ENCODE results near the gene SSTR5.

The SSTR5 gene

DNA sequence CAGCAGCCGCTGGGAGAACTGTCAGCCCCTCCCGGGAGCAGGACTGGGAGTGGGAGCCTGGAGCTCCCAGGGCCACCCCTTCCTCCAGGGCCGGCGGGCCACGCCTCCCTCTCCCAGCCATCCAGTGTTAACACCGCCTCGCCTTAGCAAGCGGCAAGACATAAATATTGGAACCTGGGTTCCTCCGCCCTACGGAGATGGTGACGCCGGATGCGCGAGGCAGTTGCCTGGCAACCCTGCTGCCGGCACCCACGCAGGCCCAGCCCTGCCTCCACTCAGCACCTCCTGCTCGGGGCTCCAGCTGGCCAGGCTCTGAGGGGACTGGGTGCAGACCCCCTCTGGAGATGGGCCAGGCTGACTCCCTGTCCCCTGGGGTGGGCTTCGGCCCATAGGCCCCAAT, 52.9 kb downstream of the SSTR5 start:
- no peak for DNase-seq
- in situ Hi-C loops (cut with HindIII; ENCODE audit: low pct_ligation_motif_present, low pct_unique_long_range_greater_than_20kb, low sequenced_read_pairs) = loop anchor here (25.0 kb wide), 1 partner anchor 162 kb away; no protein-coding TSS in a partner anchor

DNA sequence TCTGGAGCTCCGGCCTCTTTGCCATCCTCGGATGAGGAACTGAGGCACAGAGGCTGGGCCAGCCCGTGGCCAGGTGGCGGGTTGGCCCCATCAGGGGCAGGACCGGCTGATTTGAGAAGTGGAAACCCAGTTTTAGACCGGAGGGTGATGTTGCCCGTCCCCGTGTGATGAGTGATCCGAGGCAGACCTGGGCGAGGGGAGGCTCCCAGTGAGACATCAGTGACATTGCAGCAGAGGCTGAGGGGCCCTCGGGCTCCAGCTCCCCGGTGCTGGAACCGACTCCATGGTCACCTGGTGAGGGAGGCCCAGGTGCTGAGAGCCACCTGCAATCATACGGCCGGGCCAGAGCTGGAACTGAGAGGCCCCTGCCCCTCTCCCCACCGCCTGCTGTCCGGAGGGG, 53.5 kb downstream of the SSTR5 start:
- DNase-seq = no peak
- in situ Hi-C loops (cut with HindIII; ENCODE audit: low pct_ligation_motif_present, low pct_unique_long_range_greater_than_20kb, low sequenced_read_pairs) = loop anchor here (25.0 kb wide), 1 partner anchor 161 kb away; no protein-coding TSS in a partner anchor

DNA sequence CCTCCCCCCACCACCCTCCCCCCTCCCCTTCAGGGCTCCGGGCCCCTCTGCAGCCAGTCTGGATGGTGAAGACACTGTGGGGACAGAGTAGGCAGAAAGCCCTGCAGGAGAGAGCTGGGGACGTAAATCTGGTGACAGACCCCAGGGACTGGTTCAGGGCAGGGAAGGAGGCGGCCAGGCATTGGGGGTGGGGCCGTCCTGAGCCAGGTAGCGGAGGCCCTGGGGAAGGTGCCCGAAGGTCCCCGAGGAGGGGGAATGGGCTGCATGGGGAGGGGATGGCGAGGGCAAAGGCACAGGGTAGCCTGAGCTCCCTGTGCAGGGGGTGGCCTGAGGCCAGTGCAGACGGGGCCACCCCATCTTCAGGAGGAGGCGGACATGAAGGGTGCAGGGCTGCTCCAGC, 54.0 kb downstream of the SSTR5 start:
- DNase-seq = no peak
- in situ Hi-C loops (cut with HindIII; ENCODE audit: low pct_ligation_motif_present, low pct_unique_long_range_greater_than_20kb, low sequenced_read_pairs) = loop anchor here (25.0 kb wide), 1 partner anchor 161 kb away; no protein-coding TSS in a partner anchor

DNA sequence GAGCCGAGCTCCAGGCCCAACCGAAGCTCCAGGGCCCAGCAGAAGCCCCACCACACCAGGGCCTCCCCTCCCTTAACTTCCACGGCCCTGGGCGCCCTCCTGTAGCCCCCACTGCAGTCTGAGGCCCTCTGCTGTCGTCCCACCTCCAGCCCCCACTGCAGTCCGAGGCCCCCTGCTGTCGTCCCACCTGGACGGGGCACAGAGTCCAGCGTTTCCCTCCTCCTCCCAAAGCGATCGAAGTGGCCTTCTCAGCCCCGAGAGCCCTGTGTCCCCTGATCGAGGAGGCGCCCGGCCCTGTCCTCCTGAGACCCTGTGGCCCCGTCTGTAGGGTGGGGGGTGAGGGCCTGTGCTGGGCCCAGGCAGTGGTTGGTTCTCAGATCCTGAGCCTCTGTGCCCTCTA, 54.6 kb downstream of the SSTR5 start:
- in situ Hi-C loops (cut with HindIII; ENCODE audit: low pct_ligation_motif_present, low pct_unique_long_range_greater_than_20kb, low sequenced_read_pairs) = loop anchor here (25.0 kb wide), 1 partner anchor 160 kb away; no protein-coding TSS in a partner anchor
- DNase-seq = no peak

DNA sequence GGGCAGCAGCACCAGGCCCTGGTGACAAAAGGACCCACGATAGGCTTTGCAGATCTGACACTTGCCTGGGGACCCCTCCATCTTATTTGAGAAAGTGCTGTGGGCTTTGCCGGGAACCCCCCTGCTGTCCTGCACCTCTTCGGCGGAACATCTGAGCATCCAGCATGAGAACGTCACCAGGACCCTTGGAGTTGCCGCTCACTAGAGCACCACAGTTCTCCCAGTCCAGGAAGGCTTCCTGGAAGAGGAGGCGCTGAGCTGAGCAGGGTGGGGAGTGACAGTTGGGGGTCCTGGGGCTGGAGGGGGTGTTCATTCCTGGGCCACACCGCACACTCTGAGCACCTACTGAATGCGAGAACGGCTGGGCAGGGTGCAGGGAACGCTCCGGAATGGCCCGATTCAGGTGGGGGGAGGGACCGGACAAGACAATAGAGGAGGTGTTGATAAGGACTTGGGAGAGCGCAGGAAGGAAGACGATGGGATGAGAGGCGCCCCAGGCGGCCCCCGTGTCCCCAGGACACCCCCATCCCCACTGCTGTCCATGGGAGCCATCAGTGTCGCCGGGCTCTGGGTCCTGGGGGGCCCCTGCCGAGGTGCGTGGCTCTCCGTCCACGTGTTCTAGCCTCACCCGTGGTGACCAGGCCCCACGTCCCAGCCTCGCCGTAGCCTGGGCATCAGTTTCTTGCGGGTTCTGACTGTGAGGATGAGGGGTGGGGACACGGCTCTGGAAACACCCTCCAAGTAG, 55.6 kb downstream of the SSTR5 start:
- no peak for DNase-seq
- in situ Hi-C loops (cut with HindIII; ENCODE audit: low pct_ligation_motif_present, low pct_unique_long_range_greater_than_20kb, low sequenced_read_pairs) = loop anchor here (25.0 kb wide), 1 partner anchor 159 kb away; no protein-coding TSS in a partner anchor

DNA sequence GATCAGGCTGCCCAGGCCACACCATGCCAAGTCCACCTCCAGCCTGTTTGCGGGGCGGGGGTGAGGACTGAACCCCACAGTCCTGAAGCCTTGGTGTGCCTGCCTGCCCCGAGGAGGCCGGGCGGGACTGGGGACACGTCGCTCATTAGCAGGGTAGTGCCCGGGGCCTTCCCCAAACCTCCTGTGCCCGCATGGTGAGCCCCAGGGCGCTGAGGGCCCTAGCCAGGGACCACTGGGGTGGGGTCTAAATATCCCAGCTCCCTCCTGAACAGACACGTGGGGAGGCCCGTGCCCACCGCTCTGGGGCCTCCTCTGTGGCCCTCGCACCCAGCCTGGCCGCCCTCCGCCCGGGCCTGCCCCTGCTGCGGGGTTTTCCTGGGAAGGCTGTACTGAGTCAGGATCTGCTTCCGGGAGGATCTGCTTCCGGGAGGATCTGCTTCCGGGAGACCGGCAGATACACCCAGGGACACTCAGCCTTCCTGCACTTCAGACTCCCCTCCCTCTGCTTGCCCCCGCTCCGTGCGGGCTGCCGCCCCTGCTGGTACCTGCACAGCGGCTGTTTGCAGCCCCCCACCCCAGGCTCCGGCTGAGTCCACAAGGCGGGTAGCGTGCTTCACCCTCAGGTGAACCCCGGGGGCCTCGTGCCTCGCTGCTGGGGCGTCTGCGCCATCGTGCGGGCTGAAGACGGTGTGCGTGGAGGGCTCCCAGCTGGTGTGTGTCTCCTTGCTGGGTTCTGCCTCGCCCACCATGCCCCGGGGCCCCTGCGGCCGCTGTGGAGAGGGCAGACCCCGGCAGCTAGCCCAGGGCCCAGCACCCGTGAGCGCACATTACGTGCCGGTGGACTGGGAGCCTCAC, 56.8 kb downstream of the SSTR5 start:
- no peak for DNase-seq
- in situ Hi-C loops (cut with HindIII; ENCODE audit: low pct_ligation_motif_present, low pct_unique_long_range_greater_than_20kb, low sequenced_read_pairs) = loop anchor here (25.0 kb wide), 1 partner anchor 158 kb away; no protein-coding TSS in a partner anchor

DNA sequence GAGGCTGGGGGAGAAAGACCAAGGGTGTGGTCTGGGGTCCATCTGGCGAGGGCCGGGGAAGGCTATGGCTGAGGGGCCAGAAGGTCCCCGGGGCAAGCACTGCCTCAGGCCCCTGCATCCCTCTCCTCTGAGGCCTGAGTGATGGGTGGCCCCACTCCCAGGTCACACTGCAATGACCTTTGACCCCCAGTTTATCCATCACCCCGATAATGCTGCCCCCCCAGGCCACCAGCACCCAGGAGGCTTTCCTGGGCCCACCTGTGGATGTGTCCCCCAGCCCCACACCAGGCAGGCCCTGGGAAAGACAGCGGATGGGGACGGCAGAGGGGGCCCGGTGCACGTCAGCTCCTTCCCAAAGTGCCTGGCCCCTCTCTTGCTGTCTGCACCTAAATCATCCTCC, 57.8 kb downstream of the SSTR5 start:
- no peak for DNase-seq
- in situ Hi-C loops (cut with HindIII; ENCODE audit: low pct_ligation_motif_present, low pct_unique_long_range_greater_than_20kb, low sequenced_read_pairs) = loop anchor here (25.0 kb wide), 1 partner anchor 157 kb away; no protein-coding TSS in a partner anchor
